ENCODE results near the gene MAP3K8. TPM values are rescaled to one million over a fixed set of nuclear protein-coding genes. Genes with fewer than 3 reads are reported as not detected.

Gene MAP3K8
- total and polyA plus RNA-seq, 4 donors, result 4.2 to 9.6 (median 8.6) TPM

DNA sequence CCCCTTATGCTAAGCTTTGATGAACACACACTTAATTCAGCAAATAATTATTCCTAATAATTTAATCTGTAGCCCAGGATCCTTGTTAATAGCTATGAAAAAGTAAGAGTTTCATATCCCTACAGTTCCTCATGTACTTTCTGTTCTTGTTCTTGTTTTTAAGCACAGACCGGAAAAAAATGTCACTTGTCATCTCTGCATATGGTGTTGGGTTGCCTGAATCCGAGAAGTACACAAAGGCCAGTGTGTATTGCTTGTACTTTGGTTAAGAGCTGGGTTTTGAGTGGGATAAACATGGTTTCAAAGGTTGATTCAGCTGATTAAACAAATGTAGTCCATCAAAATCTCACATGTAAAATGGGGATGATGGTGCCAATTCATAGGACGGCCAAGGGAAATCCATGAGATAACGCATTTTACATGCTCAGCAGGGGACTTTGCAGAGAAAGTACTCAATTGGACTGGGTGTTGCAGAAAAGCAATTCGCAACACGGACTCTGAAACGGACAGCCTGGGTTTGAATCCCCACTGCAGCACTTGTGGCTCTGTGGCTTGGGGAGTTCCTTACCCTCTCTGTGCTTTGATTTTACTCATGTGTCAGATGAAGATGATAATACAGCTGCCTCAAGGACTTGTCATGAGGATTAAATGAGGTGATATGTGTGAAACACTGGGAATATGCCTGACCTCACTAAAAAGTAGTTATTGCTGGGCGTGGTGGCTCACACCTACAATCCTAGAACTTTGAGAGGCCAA lies 71.7 kb downstream of the MAP3K8 start:
- H3K36me3 ChIP-seq (ENCODE audit: control insufficient read depth, insufficient read depth, low read length), result no peaks in the 10 kb centered on the region
- H3K27me3 ChIP-seq (ENCODE audit: control insufficient read depth, insufficient read depth, low read length), result no peaks in the 10 kb centered on the region
- no peak overlapping the region for H3K4me3 ChIP-seq (ENCODE audit: low read depth, low read length)
- DNase-seq (ENCODE audit: low read depth in 4 of 6, low spot score in 6 of 6), result no peak
- no peaks in the 10 kb centered on the region for H3K4me1 ChIP-seq (ENCODE audit: control insufficient read depth, insufficient read depth, low read length)
- WGBS (ENCODE audit: insufficient coverage), result 69% methylated on average over 7 of the region's 8 CpGs
- H3K9me3 ChIP-seq (ENCODE audit: control insufficient read depth, insufficient read depth, low read length), result no peaks in the 10 kb centered on the region
- no peak overlapping the region for H3K27ac ChIP-seq (ENCODE audit: low read depth, low read length)

DNA sequence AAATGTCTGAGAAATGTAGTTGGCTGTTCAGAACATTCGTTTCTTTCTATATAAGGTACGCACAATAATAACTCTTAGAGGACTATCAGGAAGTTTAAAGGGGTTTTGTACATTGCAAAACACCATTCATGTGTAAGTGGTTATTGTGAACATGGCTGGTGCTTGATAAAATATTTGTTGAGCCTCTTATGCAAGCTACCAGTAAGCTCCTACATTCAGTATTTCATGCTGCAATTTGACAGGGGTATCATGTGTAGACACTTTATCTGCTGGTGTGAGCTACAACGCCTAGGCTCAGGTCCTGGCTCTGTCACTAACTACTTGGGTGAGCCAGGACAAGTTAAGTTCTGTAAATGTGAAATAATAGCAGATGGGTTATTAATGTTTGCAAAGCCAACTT lies 75.5 kb downstream of the MAP3K8 start:
- no peaks in the 10 kb centered on the region for H3K4me1 ChIP-seq (ENCODE audit: control insufficient read depth, insufficient read depth, low read length)
- H3K4me3 ChIP-seq (ENCODE audit: low read depth, low read length), result no peak overlapping the region
- no peaks in the 10 kb centered on the region for H3K9me3 ChIP-seq (ENCODE audit: control insufficient read depth, insufficient read depth, low read length)
- H3K27me3 ChIP-seq (ENCODE audit: control insufficient read depth, insufficient read depth, low read length), result no peaks in the 10 kb centered on the region
- H3K36me3 ChIP-seq (ENCODE audit: control insufficient read depth, insufficient read depth, low read length), result no peaks in the 10 kb centered on the region
- WGBS (ENCODE audit: insufficient coverage), result 71% methylated on average over 1 of the region's 3 CpGs
- H3K27ac ChIP-seq (ENCODE audit: low read depth, low read length), result no peak overlapping the region
- DNase-seq (ENCODE audit: low read depth in 4 of 6, low spot score in 6 of 6), result no peak

DNA sequence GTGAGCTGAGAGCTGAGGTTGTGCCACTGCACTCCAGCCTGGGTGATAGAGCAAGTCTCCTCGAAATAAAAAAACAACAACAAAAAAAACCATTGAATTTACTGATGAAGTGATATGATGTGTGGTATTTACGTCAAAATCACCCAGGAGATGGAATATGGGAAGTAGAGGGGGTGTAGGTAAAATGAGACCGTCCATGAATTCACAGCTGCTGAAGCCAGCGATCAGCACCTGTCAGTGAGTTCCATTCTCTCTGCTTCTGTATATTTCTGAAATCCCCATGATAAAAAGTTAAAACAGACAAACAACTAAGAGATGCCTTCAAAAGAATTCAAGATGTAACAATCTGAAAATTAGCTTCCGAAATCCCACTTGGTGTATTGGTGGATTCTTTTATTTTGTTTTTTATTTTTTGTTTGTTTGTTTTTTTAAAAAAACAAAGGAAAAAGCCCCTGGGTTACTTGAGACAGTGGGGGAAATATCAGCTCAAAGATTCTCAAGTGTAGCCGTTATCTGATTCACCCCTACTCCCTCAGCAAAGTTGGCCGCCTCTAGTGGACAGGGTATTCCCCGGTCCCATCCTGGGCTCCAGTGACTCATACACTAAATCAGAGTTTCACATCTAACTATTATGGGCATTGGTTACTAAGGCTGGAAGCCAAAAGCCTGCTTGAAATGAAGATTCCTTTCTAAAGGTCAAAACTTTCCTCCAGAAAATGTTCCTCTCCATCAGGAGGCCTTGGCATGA lies 76.4 kb downstream of the MAP3K8 start:
- no peaks in the 10 kb centered on the region for H3K4me1 ChIP-seq (ENCODE audit: control insufficient read depth, insufficient read depth, low read length)
- DNase-seq (ENCODE audit: low read depth in 4 of 6, low spot score in 6 of 6), result no peak
- no CpG with 5 or more reads among the region's 8 CpGs for WGBS (ENCODE audit: insufficient coverage)
- H3K27ac ChIP-seq (ENCODE audit: low read depth, low read length), result no peak overlapping the region
- no peaks in the 10 kb centered on the region for H3K36me3 ChIP-seq (ENCODE audit: control insufficient read depth, insufficient read depth, low read length)
- no peak overlapping the region for H3K4me3 ChIP-seq (ENCODE audit: low read depth, low read length)
- H3K9me3 ChIP-seq (ENCODE audit: control insufficient read depth, insufficient read depth, low read length), result no peaks in the 10 kb centered on the region
- H3K27me3 ChIP-seq (ENCODE audit: control insufficient read depth, insufficient read depth, low read length), result no peaks in the 10 kb centered on the region

DNA sequence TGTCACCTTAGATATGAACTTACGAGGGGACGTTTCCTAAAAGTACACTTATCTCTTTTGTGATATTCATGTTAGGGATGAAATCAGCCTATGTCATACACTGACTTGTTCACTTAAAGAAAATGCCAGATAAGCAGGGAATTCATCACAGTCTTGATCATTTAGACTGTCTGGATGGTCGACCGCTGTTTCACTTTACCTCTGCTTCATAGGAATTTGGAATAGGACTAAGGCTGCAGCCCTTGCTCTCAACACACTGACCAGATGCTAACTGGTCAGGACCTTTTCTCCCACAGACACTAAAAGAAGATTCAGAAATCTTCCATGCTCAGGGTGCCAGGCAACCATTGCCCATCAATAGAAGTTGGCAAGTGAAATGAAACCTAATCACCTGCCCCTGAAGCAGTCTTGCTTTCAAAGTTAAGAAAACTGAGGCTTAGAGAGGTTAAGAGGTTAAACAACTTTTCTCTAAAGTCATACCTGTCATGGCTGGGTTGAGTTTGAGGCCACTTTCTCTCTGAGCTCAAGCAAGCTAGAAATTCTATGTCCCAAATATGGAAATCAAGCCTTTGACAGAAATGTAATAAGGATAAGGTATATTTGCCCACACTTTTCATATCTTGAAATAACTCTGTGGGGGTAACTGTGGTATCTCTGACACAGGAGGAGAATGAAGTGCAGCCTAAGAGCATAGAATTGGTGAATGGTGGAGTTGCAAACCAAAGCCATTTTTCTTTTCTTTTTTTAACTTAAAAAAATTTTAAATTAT lies 77.1 kb downstream of the MAP3K8 start:
- no peaks in the 10 kb centered on the region for H3K9me3 ChIP-seq (ENCODE audit: control insufficient read depth, insufficient read depth, low read length)
- no CpG with 5 or more reads among the region's 4 CpGs for WGBS (ENCODE audit: insufficient coverage)

More for the DNA sequence above, 77.1 kb downstream of the MAP3K8 start:
- no peak for DNase-seq (ENCODE audit: low read depth in 4 of 6, low spot score in 6 of 6)
- no peak overlapping the region for H3K27ac ChIP-seq (ENCODE audit: low read depth, low read length)
- H3K27me3 ChIP-seq (ENCODE audit: control insufficient read depth, insufficient read depth, low read length), result no peaks in the 10 kb centered on the region
- no peaks in the 10 kb centered on the region for H3K36me3 ChIP-seq (ENCODE audit: control insufficient read depth, insufficient read depth, low read length)
- H3K4me1 ChIP-seq (ENCODE audit: control insufficient read depth, insufficient read depth, low read length), result no peaks in the 10 kb centered on the region
- no peak overlapping the region for H3K4me3 ChIP-seq (ENCODE audit: low read depth, low read length)

Other genes starting within 250 kb of the MAP3K8 start
- gene MTPAP, start 84.9 kb upstream of the MAP3K8 start, total RNA-seq, result 10 to 100 TPM; 36.3 to 39.6 TPM
- gene MTPAP, start 84.9 kb upstream of the MAP3K8 start, polyA plus RNA-seq (ENCODE audit: insufficient read length in 2 of 2), result 10 to 100 TPM; 21.1 to 27.6 TPM
- gene LYZL2, start 195.6 kb downstream of the MAP3K8 start, total RNA-seq, result not detected
- gene LYZL2, start 195.6 kb downstream of the MAP3K8 start, polyA plus RNA-seq (ENCODE audit: insufficient read length in 2 of 2), result not detected